ENCODE results near the gene HDAC9.
"Not testable (repeated sequence)": the region's sequence is repeated elsewhere in the genome, so short reads cannot be mapped to it uniquely, and the experiment has no call there.

Gene HDAC9

DNA sequence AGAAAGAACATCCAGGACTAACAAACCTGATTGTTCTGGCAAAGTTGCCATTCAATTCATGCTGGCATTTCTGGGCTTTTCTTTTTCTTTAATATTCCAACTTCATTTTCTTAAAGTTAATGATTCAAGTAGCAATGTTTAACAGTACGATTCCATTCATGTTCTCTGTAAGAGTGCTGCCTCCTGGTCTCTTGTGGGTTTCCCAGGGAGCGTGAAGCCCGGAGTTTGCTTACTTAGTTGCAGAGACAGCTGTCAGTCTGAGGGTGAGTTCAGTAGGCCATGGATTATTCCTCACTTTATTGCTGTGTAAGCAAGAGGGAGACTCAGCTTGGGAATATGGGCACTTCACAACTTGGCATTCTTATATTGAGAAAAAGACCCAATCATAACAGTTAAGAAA is 479.7 kb downstream of the HDAC9 start:
- TF ChIP-seq, protein P1, sequence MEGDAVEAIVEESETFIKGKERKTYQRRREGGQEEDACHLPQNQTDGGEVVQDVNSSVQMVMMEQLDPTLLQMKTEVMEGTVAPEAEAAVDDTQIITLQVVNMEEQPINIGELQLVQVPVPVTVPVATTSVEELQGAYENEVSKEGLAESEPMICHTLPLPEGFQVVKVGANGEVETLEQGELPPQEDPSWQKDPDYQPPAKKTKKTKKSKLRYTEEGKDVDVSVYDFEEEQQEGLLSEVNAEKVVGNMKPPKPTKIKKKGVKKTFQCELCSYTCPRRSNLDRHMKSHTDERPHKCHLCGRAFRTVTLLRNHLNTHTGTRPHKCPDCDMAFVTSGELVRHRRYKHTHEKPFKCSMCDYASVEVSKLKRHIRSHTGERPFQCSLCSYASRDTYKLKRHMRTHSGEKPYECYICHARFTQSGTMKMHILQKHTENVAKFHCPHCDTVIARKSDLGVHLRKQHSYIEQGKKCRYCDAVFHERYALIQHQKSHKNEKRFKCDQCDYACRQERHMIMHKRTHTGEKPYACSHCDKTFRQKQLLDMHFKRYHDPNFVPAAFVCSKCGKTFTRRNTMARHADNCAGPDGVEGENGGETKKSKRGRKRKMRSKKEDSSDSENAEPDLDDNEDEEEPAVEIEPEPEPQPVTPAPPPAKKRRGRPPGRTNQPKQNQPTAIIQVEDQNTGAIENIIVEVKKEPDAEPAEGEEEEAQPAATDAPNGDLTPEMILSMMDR (IDR thresholded peaks at IDR 0.05; ENCODE audit: low read depth, low read length): no peak
- no peak for DNase-seq (ENCODE audit: low read depth, low spot score)
- in situ Hi-C loops (cut with HindIII; ENCODE audit: low sequenced_read_pairs): no loop called here
- no peak overlapping the region for H3K4me3 ChIP-seq (ENCODE audit: low read depth, low read length)

DNA sequence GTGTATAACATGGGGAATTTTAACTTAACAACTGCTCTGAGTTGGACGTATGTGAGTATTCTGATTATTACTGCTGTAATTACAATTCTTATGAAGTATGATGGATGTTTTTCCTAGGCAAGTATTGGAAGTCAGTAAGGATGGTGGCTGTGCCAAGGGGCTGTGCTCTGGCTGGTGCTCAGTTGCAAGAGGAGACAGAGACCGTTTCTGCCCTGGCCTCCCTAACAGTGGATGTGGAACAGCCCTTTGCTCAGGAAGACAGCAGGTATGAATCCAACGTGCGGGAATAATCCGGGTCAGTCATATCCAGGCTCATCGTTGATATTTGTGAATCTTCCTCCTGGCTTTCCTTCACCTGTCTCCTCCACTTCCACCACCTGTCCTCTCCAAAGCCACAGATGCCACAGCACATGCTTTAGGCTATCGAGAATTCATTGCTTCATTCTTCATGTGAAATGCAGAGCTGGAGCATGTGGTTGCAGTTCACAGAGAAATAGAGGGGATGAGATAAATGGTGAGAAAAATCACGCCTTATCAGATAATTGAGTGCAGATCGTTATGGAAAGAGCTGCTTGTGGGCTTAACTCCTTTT is 480.2 kb downstream of the HDAC9 start:
- TF ChIP-seq, protein P1 (IDR thresholded peaks at IDR 0.05; ENCODE audit: low read depth, low read length): no peak
- in situ Hi-C loops (cut with HindIII; ENCODE audit: low sequenced_read_pairs): no loop called here
- H3K4me3 ChIP-seq (ENCODE audit: low read depth, low read length): no peak overlapping the region
- no peak for DNase-seq (ENCODE audit: low read depth, low spot score)

DNA sequence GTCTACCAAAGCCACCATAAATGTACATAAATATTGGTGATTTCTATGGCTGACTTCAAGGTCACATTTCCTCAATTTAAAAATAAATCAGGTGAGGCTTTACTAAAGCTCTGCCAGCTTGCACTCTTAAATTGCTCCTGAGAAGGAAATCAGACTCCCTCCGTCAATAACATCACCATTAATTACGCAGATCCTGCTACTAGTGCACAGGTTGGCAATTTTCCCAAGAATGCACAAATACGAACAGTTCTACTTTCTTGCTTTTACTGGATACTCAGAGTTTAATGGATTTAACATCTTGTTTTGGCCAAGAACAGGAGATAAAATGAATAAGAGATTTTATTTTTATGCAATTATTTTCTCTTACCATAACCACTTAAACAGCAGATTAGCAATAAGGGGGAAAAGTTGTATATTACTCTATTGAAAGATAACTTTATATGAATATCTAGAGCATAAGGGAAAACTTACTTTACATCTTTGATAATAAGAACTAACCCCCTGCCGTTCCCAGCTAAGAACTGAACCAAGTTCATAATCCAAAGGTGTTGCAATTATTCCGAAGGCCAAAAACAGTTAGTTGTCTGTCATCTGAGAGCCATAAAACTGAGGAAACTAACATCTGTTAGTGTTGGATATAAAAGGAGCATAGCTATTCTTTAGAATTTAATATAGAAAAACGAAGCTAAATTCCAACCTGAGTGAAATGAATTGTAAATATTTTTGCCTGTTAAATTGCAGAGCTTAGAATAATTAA is 481.3 kb downstream of the HDAC9 start:
- TF ChIP-seq, protein P1 (IDR thresholded peaks at IDR 0.05; ENCODE audit: low read depth, low read length): no peak
- no peak for DNase-seq (ENCODE audit: low read depth, low spot score)
- H3K4me3 ChIP-seq (ENCODE audit: low read depth, low read length): no peak overlapping the region
- in situ Hi-C loops (cut with HindIII; ENCODE audit: low sequenced_read_pairs): no loop called here

DNA sequence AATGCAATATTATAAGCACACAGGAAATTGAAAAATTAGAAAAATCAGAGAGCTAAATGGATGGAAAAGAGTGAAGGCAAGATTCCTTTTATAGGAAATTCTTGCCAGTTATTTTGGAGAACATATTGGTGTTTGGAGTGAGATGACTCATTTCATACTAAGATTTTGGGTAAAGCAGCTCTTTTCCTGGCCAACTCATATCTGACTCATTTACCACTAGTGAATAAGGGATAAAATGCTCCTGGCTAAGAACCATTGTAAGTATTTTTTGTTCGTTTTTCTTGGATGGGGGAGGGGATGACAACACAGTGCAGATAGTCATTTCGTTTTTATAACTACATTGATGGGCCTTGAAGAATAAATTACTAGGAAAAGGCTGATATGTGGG is 482.6 kb downstream of the HDAC9 start:
- TF ChIP-seq, protein P1 (IDR thresholded peaks at IDR 0.05; ENCODE audit: low read depth, low read length): no peak
- in situ Hi-C loops (cut with HindIII; ENCODE audit: low sequenced_read_pairs): no loop called here
- peak; percentile 95 for DNase-seq (ENCODE audit: low read depth, low spot score)
- H3K4me3 ChIP-seq (ENCODE audit: low read depth, low read length): no peak overlapping the region

DNA sequence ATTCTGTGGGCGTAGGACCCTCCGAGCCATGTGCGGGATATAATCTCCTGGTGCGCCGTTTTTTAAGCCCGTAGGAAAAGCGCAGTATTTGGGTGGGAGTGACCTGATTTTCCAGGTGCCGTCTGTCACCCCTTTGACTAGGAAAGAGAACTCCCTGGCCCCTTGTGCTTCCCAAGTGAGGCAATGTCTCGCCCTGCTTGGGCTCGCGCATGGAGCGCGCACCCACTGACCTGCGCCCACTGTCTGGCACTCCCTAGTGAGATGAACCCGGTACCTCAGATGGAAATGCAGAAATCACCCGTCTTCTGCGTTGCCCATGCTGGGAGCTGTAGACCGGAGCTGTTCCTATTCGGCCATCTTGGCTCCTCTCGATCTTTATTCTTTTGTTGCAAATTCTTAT is 495.2 kb downstream of the HDAC9 start:
- DNase-seq (ENCODE audit: low read depth, low spot score); H3K4me3 ChIP-seq (ENCODE audit: low read depth, low read length); in situ Hi-C loops (cut with HindIII; ENCODE audit: low sequenced_read_pairs): not testable (repeated sequence)

DNA sequence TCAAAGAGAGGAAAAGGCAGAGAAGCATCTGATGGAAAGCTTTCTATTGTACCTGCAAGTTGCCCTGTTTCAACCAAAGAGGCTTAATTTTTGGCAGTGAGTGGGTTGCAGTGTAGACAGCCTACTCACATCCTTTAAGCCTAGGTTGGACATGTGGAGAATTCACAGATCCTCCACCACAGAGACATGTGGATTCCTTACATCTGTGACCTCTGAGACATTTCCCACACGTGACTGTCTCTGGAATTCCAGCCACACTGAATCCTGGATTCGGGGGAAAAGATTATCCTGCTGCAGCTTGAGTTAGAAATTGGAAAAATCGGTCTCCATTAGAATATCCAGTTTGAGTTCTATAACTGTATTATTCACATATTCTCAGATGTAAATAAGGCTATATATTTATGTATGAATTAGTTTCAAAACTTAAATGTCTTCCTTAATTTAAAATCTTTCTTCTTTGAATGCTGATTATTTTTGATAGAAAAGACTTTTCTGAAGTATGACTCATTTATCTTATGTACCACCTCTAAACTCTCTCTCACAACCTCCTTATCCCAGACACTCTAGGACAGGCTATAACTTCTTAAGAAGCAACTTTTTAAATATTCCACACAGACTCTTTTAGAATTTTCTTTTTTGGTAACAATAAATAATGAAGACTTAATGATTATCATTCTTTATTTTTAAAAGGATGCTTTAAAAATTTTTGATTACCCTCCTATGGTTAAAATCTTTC is 498.6 kb downstream of the HDAC9 start:
- in situ Hi-C loops (cut with HindIII; ENCODE audit: low sequenced_read_pairs): no loop called here
- no peak for DNase-seq (ENCODE audit: low read depth, low spot score)
- TF ChIP-seq, protein P1 (IDR thresholded peaks at IDR 0.05; ENCODE audit: low read depth, low read length): no peak
- H3K4me3 ChIP-seq (ENCODE audit: low read depth, low read length): no peak overlapping the region

DNA sequence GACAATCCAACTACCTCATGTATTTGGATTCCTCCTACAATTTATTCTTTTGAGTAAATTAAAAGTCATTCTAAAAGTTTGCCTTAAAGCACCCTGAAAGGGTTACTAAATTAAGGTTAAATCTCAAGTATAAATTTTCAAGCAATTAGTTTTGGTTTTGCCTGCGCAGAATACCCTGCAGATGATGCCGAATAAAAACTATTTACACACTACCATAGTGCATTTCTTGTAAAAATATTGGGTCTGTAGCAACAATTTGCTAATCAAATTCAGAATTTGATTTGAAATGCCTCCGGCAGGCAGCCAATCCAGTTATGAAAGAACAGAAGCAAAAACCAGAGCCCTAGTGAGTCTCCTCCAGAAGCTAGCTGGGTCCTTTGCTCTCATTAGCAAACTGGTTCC is 499.7 kb downstream of the HDAC9 start:
- H3K4me3 ChIP-seq (ENCODE audit: low read depth, low read length): no peak overlapping the region
- TF ChIP-seq, protein P1 (IDR thresholded peaks at IDR 0.05; ENCODE audit: low read depth, low read length): no peak
- in situ Hi-C loops (cut with HindIII; ENCODE audit: low sequenced_read_pairs): no loop called here
- no peak for DNase-seq (ENCODE audit: low read depth, low spot score)

Measured in astrocyte of the spinal cord (primary cell).